A172 (cell line): ENCODE measurements around the gene WRAP73. TPM values are rescaled to one million over a fixed set of nuclear protein-coding genes. Genes with fewer than 3 reads are reported as not detected.
"Not testable (repeated sequence)": the region's sequence is repeated elsewhere in the genome, so short reads cannot be mapped to it uniquely, and the experiment has no call there.

Source experiments
- DNase-seq: peaks from one replicate; pipeline ENCODE4 v3.0.0-alpha.2; 2015; ENCODE audit warnings: low spot score
- total RNA-seq: library from RNA; depleted of rRNA; stranded (reverse); fragments of >200 nt; shearing (Covaris generic); gene quantifications from 2 replicates; pipeline ENCODE4 v1.2.3, GENCODE V29; 2014

Gene WRAP73
- total RNA-seq, 1 experiment from 2014 or later: 22.2 TPM

GRCh38 chr1:3631320-3632260 lies 18.3 kb downstream of the WRAP73 start:
- no peak for DNase-seq

DNA sequence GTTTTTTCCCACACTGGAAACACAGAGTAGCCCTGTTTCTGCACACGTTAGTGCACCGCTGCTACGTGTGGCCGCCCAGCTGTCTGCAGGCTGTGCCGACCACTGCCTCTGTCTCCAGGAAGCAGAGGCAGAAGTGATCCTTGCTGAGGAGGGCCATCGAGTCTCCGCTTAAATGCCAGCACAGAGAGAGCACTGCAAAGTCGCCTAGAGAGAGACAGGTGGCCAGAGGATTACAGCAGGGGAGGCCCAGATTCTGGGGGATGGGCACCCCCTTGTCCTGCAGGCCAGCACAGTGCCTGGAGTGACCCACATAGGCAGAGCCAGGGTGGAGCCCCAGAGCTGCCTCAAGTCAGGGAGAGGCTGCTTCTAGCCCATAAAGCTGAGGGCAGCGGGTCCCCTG lies 19.0 kb downstream of the WRAP73 start:
- DNase-seq: no peak

GRCh38 chr1:3630161-3630611 lies 19.7 kb downstream of the WRAP73 start:
- DNase-seq: no peak

- no peak for DNase-seq
These were observed 20.2 kb downstream of the WRAP73 start for GRCh38 chr1:3629561-3630160.

GRCh38 chr1:3628445-3628844 lies 21.5 kb downstream of the WRAP73 start:
- no peak for DNase-seq

GRCh38 chr1:3627515-3628253 lies 22.2 kb downstream of the WRAP73 start:
- no peak for DNase-seq

DNA sequence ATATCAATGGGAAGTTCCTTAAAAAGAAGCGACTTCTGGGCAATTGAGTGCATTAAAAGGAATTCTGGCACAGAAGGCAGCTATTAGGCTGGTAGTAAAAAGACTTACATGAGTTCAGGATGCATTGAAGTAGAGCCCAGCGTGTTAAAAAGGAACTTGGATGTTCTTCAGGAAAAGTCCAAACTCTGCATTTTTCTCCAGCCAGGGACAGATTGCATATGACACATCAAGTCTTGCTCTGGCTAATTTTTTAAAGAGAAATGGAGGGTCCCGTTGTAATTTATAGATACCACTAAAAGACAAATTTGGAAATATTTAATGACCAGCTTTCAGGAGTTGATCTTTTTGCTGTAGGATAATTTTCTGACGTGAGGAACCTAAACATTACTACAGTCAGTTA lies 23.9 kb downstream of the WRAP73 start:
- DNase-seq: no peak

GRCh38 chr1:3625151-3625907 lies 24.6 kb downstream of the WRAP73 start:
- DNase-seq: peak; percentile 44

DNA sequence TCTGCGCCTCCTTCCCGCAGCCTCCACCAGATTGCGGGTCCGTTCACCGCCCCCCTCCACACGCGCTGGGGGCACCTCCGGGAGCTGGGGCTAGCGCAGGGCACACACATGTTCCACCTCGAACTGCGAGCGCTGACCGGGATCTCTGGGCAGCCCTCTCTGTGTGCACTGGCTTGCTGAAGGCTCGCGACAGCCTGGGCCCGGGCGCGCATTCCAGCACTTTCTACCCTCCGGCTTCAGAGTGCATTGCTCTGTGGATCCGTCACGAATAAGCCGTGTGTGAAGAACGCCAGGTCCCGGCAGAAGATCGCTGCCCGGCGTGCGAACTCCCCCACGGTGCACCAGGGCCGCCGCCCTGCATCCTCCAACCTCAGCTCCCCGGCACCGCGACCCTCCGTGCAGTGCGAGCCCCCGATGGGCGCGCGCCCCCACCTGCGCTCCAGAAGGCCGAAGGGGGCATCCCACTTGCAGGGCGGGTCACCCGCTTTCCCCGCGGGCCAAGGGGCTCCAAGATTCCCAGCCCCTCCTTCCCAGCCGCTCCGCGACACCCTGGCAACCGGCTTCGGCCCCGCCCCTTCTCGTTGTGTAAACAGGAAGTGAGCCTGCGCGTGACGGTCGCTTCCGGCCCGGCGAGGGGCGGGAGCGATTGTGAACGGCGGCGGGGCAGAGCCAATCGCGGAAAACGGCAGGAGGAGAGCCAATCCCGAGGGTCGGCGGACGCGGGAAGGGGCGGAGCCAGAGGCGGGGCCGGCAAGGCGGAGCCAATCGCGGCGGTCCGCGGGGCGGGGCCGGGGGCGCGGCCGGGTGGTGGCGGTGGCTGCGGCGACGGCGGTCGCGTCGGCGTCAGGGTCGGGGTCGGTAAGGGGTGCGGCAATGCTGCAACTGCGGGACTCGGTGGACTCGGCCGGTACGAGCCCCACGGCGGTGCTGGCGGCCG lies 25.4 kb downstream of the WRAP73 start, which contains the start of gene TPRG1L:
TPRG1L (plus strand) TSS at position 816 of the 937 bp plus-strand sequence; CDS start at position 874, 58 bp downstream.
- peak; percentile 80 for DNase-seq

- DNase-seq: no peak
These were observed 26.3 kb downstream of the WRAP73 start for GRCh38 chr1:3623441-3624199.

- not testable (repeated sequence) for DNase-seq
These were observed 27.8 kb downstream of the WRAP73 start for GRCh38 chr1:3622102-3622501.

DNA sequence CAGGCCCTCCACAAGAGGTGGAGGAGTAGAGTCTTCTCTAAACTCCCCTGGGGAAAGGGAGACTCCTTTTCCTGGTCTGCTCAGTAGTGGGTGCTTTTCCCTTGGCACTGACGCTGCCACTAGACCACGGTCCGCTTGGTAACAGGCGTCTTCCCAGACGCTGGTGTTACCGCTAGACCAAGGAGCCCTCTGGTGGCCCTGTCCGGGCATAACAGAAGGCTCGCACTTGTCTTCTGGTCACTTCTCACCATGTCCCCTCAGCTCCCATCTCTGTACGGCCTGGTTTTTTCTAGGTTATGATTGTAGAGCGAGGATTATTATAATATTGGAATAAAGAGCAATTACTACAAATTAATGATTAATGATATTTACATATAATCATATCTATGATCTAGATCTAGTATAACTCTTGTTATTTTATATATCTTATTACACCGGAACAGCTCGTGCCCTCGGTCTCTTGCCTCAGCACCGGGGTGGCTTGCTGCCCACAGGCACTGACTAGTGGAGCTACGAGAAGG lies 28.7 kb downstream of the WRAP73 start:
- peak; percentile 39 for DNase-seq

GRCh38 chr1:3620708-3621107 lies 29.2 kb downstream of the WRAP73 start:
- no peak for DNase-seq

GRCh38 chr1:3618881-3619671 lies 30.8 kb downstream of the WRAP73 start:
- DNase-seq: peak; percentile 38

GRCh38 chr1:3618531-3618880 lies 31.4 kb downstream of the WRAP73 start:
- DNase-seq: no peak

- no peak for DNase-seq
These were observed 32.0 kb downstream of the WRAP73 start for GRCh38 chr1:3617806-3618345.

- DNase-seq: no peak
These were observed 33.0 kb downstream of the WRAP73 start for GRCh38 chr1:3616861-3617260.
